Ramos (cell line): ENCODE data around the gene SLC44A1.

Experiments
- in situ Hi-C: fragments of 300-500 bp; cut with MboI; formaldehyde crosslinking; loops from one replicate; pipeline ENCODE4 v1.14.3; 2022; ENCODE audit warnings: low sequenced_read_pairs; ENCODE audit not compliant: unreplicated experiment

SLC44A1 gene

DNA sequence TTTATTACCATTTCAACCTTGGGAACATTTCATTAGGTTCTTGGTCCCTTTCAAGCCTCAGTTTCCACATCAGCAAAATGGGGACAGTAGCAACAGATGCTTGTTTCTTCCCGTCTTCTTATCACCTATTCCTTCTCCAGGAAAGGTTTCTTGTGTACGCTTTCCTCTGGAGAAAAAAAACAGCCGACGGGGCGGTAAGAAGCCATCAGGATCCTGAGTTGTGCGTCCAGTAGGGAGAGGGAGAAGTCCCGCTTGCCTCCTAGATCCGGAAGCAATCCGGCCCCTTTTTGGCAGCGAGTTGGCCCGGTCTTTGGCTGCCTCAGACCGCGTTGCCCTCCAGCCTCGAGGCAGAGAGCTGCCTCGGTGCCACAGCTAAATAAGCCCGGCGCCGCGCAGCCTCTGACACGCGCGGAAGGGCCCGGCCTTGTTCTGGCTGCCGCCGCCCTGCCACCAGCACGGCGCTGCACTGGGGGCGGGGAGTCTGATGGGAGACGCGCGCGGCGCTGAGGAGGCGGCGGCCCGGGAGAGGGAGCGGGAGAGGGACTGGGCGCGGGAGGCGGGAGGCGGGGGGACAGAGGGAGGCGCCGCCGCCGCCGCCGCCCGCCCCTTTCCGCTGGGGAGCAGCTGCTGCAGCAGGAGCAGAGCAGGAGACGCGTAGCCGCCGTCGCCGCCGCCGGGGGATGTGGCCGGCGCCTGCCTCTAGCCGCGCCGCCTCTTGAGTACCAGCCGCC, at the start of gene SLC44A1:
Gene SLC44A1 (plus strand): TSS at position 649 of the 731 bp plus-strand sequence. CDS start 218 bp downstream, outside the sequence.
- in situ Hi-C loops: no loop called here

DNA sequence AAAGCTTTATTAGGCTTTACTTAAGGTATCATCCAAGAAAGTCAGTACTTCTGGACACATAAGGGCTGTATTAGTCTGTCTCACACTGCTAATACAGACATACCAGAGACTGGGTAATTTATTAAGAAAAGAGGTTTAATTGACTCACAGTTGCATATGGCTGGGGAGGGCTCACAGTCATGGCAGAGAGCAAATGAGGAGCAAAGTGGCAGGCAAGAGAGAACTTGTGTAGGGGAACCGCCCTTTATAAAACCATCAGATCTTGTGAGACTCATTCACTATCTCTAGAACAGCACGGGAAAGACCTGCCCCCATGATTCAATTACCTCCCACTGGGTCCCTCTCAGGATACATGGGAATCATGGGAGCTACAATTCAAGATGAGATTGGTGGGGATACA, 49.2 kb upstream of the SLC44A1 start:
- in situ Hi-C loops: no loop called here

DNA sequence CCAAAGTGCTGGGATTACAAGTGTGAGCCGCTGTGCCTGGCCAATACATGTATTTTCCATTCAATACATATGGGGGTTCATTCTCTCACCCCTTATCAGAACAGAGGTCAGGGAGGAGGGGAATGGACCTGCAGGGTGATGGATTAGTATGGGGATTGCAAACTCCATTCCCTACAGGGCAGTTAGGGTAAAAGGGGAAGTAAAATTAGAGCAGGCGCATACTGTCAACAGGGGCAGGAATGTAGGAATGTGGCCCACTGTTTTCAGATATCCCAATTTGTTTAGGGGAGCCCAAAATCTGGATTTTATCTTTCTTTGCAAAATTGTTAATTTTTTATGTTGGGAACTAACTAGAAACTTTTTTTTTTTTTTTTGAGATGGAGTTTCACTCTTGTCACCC, 46.4 kb upstream of the SLC44A1 start:
- in situ Hi-C loops: no loop called here

DNA sequence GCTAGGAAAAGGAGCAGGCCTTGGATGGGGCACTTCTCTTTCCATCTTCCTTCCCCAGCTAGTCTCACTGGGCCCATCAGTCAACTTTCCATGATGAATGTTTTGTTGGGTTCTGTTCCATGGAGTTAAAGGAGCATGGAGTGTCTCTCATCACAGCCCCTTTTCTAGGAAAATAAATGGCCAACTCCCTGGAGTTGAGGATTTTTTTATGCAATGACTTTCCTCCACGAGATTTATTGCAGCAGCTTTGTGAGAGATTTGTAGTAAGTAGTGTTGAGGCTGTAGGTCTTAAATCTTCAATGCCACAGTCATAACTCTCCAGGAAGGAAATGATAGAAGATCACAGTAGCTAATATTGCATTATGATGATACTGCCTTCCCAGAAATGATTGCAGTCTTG, 45.6 kb upstream of the SLC44A1 start:
- in situ Hi-C loops: no loop called here

DNA sequence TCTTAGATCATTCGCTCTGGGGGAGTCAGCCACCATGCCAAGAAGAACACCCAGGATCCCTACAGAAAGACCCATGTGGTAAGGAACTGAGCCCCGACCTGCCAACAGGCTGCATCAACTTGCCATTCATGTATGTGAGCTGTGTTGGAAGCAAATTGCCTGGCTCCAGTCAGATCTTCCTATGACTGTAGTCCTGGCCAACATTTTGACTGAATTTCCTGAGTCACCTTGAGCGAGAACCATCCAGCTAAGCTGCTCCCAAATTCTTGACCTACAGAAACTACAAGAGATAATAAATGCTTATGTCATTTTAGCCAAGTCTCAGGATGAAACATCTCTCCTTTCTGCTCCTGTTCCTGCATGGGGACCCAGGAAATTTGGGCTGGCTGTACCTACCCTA, 40.0 kb upstream of the SLC44A1 start:
- in situ Hi-C loops: no loop called here

DNA sequence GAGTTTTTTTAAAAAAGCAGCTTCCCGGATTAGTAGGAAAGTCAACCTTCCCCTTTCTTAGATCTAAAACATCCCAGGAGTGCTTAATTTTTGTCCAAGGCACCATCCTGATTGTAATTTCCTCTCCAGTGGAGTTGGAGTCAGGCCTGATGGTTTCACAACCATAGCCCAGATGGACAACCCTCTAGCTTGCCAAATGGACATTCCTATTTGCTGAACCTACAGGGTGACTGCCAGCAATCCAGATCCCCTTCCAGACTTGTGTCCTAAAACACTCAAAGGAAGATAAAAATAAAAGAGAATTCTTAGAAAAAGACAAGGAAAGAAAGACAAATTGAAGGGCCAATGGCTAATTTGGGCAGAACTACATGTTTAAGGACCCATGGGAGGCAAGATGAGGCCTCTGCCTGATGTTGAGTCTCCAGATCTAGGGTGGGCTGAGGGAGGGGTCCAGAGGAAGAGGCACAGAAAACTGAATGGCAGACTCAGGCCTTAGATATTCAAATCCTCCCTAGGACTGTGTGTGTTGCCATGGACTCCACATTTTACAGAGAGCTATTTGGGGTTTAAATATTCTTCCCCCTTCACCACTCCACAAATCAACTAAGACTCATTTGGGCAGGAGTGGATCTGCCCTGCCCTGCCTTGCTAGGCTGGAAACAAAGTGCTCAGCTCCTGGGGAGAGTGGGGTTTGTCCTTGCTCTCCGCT, 38.5 kb upstream of the SLC44A1 start:
- in situ Hi-C loops: no loop called here

DNA sequence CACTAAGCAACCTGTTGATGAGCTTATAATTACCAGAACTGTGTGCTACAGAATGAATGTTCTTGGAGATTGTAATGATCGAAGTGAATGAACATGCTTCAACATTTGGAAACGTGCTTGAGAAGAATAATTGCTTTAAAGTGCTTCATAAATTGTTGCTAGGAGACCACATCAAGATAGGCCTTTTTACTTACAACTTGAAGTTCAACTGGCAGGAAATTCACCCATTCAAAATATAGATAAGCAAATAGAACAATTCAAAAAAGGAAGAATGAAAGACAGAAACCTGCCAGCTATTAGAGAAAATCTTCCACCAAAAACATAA, 38.0 kb upstream of the SLC44A1 start:
- in situ Hi-C loops: no loop called here

DNA sequence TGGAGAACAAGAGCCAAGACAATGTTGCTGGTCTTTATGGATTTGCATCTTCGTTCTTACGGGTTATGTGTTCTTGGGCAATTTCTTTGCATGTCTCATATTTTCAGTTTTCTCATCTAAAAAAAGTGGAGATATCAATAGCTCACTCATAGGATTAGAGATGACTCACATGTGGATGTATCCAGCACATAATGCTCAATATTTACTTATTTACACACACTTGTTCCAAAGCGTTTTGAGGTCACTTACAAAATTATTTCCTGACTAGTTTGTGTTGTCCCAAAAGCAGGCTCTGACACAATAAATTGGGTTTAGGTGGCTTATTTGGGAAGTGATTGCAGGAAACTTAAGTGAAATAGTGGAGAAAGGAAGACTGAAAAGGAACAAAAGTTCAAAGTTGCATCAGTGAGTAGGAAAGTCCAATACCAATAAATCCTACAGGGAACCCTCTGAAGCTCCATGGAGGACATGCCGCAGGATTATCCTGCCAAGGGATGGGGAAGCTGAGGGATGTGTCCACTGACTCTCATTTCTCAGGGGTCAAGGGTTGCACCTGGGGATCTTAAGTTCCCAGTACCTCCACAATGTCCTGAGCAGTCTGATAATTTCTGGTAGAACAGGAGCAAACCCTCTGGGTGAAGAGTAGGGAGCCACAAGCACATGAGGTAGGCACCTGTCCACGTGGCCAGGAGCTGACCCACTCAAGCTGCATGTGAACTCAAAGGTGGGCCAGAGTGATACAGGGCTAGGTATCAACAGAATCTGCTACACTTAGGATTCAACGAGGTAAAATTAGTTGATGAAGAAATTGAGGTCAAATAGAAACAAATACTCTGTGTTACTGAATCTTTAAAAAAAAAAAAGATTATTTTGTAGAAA, 37.4 kb upstream of the SLC44A1 start:
- in situ Hi-C loops: no loop called here

DNA sequence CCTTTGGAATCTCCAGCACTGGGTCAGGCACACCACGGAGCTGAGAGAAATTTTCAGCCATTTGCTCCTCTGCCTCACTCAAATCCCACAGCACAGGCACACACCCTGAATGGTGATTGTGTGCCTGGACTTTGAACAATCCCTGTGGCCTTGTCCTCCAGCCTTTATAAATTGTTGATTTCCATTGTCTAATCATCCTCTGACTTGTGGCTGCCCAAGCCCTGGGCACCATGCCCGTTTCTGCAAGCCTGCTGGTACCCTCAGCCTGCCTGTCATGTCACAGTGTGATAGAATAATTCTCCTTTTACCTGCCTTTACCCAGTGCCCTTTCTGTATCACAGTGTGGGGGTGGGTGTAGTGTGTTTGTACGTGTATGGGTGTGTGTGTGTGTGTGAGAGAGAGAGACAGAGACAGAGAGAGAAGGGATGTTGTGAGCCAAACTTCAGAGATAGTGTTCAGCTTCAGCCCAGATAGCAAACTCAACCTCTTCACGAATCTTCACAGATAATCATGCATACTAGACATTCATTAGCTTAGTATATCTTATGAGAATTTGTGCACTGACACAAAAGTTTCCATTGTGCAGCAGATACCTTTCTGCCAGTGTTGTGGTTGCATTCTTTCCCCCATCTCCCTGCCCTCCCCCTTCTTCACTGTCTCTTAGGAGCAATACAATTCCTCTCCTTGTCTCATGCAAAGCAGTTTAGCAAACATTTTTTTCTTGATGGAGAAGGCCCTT, 27.8 kb upstream of the SLC44A1 start:
- in situ Hi-C loops: no loop called here

DNA sequence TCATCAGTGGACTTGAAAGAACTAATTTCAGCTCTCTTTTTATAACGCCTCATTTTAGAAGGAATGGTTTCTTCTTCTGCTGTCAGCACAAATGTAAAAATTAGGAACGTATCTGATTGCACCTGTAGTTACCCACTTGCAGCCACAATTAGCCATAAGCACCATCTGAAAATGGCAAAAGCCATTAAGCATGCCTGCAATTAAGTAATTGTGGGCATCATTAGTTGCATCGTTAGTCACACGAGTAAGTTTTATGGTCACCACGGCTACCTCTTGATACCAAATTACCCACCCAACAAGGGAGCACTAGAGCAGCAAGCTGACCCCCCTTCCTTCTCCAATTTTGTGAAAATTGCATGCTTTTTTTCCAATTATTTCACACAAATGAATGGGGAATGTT, 25.8 kb upstream of the SLC44A1 start:
- in situ Hi-C loops: no loop called here

DNA sequence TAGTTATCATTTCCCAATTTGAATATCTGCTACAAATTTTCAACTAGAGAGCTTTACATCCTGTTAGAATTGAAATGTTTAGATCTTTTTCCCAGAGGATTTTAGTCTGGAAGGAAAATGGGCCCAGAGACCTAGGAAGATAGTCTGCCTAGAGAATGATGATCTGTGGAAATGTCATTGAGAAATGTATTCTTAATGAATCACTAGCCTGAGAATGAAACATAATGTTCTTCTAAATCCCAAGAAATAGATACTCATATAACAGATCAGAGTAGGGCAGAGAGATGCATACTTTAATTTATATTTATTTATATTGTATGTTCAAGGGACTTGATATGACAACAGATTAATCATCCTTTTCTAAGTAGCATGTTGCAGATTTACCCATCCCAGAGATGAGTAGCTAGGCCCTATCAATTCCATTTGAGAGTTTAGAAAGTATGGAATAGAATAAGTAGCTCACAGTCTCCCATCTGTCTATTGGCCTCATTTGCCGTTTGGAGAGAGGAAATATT, 25.1 kb upstream of the SLC44A1 start:
- in situ Hi-C loops: no loop called here

DNA sequence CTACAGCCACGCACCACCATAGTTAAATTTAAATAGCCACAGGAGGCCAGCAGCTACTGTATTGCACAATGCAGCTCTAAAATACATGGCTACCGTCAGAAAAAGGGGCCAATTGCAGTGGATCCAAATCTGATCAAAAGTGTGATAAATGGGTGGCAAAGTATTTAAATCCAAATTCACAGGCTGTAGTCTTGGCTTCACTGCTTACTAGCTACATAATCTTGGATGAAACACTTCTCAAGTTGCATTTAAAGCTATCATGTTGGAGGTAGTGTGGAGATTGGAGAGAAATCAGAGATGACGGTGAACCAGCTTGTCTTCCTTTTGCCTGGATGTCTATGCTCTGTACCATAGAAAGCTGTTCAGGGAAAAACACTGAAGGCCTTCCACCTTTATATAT, 24.0 kb upstream of the SLC44A1 start:
- in situ Hi-C loops: no loop called here

DNA sequence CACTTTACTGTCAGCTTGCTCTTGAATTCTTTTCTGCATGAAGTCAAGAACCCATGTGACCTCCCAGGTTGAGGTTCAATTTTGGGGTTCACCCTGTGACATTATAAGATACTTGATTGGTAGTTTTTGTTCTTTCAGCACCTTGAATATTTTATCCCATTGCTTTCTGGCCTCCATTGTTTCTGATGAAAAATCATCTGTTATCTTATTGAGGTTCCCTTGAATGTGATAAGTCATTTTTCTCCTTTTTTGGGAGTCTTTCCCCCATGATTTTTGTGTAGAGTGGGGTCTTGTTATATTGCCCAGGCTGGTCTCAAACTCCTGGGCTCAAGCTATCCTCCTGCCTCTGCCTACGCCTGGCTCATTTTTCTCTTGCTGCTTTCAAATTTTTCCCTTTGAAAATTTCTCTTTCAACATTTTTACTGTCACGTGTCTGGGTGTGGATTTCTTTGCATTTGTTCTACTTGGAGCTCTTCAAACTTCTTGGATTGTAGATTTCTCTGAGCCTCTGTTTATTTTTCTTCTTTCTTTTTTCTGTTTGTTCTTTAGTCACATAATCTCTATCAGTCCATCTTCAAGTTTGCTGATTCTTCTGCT, 20.8 kb upstream of the SLC44A1 start:
- in situ Hi-C loops: no loop called here

DNA sequence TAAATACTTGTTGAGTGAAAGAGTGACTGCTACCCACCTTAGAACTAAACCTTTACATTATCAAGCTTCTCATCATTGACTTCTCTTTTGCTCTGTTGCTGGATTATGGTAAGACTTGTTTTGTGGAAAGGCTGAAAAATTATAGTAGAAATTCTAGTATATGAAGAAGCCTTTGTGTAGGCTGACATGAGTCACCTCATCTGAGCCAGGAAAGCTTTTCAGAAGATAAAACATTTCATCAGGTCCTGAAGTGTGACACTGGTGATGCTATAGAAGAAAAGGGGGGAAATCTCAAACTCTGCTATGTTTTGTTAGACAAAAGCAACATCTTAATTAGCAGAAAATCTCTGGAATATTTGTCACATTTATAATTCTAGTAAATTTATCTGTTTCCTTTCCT, 18.4 kb upstream of the SLC44A1 start:
- in situ Hi-C loops: no loop called here

DNA sequence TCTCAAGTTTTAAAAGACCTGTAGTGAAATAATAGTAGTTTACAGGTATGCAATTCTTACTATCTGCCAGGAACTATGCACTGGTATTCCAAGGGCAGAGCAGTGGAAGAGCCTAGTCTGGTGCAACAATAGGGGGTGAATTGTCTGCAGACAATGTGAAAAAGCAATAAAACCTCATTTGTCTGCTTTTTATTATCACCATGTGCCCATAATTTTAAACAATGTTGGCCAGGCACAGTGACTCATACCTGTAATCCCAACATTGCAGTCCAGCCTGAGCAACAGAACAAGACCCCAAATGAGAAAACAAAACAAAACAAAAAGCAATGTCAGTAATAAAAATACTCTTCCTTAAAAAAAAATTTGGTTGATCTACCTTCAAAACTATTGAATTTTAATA, 12.2 kb upstream of the SLC44A1 start:
- in situ Hi-C loops: no loop called here

DNA sequence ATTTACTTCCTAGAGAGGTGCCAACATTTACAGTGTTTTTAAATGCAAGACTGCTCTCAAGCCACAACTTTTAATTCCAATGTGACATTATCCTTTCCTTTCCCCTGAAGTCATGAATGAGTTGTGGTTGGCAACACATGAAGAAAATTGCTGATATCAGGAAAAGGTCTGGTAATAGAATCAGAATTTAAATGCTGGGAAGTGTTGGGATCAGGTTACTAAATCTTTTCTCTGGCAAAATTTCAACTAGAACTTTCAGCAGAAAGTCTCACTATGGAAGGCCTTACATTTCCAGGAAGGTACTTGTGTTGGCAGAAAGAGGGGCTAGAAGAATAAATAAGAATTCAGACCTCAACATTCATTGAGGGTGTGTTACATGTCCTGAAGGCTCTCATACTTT, 10.6 kb upstream of the SLC44A1 start:
- in situ Hi-C loops: no loop called here

DNA sequence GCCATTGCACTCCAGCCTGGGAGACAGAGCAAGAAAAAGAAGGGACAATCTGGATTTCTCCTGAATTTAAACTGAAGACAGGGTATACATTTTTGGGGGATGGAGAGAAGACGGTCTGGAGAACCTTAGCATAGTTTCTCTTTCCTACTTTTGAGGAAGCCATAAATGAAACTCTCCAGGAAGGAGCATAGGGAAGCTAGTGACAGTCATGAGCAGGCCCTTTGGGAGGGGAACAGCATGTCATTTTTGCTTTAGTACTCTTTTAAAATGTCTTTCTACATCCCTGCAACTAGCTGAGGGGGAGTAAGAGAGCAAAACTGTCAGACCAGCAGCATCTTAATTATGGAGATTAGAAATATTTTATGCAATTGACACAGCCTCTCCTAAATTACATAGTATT, 8.2 kb upstream of the SLC44A1 start:
- in situ Hi-C loops: no loop called here

DNA sequence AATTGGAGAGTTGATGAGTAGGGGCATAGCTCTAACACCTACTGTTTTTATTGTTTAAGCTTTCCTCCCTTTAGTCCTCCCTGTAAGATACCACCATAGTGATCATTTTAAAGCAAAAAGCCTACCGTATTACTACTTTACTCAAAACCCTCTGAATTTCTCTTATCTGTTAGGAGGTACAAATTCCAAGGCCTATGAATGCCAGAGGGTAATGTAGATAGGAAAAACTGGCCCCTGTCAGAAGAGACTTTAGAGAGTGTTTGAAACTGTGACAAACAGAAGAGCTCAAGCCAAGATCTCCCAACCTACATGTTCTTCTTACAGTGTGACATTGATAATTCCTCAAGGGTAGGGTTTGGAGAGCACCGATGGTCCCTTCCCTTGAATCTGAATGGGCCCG, 7.2 kb upstream of the SLC44A1 start:
- in situ Hi-C loops: no loop called here

DNA sequence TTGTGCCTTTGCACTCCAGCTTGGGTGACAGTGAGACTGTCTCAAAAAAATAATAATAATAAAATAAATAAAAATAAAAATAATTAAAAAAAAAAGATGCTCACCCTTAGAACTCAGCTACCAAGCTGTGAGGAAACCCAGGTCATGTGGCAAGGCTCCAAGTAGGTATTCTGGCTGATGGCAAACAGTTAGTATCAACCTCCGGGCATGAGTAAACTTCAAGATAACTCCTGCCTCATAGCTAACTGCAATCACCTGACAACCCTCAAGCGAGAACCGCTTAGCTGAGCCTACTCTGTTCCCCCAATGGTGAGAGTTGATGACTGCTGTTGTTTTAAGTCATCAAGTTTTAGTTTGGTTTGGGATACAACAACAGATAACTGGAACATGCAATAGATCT, 6.1 kb upstream of the SLC44A1 start:
- in situ Hi-C loops: no loop called here
